ENCODE results near the gene MGAT3.

DNA sequence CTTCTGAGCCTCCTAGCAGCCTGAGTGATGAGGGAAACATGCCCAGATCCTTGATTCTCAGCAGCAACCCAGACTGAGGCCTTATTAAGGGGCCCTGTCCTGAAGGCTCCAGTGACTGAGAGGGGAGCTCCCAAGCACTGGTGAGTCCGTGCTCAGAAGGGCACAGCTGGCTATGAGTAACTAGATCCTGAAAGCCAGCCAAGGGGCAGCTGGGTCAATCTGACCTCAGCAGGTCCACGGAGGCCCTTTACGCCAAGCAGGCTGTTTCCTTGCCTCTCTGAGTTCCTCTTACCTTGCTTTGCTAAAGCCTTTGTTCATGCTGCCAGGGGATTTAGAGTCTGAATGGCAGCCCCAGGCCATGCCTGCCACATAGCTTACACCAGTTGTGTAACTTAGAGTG, 26.0 kb downstream of the MGAT3 start:
- no peak for TF ChIP-seq POLR2AphosphoS5 (IDR thresholded peaks at IDR 0.05; ENCODE audit: insufficient read depth, low read depth, low read length)
- TF ChIP-seq, protein P1, sequence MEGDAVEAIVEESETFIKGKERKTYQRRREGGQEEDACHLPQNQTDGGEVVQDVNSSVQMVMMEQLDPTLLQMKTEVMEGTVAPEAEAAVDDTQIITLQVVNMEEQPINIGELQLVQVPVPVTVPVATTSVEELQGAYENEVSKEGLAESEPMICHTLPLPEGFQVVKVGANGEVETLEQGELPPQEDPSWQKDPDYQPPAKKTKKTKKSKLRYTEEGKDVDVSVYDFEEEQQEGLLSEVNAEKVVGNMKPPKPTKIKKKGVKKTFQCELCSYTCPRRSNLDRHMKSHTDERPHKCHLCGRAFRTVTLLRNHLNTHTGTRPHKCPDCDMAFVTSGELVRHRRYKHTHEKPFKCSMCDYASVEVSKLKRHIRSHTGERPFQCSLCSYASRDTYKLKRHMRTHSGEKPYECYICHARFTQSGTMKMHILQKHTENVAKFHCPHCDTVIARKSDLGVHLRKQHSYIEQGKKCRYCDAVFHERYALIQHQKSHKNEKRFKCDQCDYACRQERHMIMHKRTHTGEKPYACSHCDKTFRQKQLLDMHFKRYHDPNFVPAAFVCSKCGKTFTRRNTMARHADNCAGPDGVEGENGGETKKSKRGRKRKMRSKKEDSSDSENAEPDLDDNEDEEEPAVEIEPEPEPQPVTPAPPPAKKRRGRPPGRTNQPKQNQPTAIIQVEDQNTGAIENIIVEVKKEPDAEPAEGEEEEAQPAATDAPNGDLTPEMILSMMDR (IDR thresholded peaks at IDR 0.05; ENCODE audit: extremely low read depth in 1 of 2, insufficient read depth in 1 of 2, low read depth in 1 of 2, low read length in 2 of 2) = no peak

Measured in endothelial cell of umbilical vein (primary cell).